ENCODE measurements around the gene AGXT.

The AGXT gene

GRCh38 chr2:240869956-240870875 is 1.6 kb downstream of the AGXT start:
- no peak overlapping the region for H3K27ac Mint-ChIP-seq
- H3K4me3 Mint-ChIP-seq = no peak overlapping the region
- no peaks in the 10 kb centered on the region for H3K36me3 Mint-ChIP-seq (ENCODE audit: low read depth)
- no peaks in the 10 kb centered on the region for H3K9me3 Mint-ChIP-seq
- H3K4me1 Mint-ChIP-seq (ENCODE audit: low read depth) = peaks cover 2% of the 10 kb centered on the region
- no peak for DNase-seq (ENCODE audit: low spot score)
- peaks cover 4% of the 10 kb centered on the region for H3K27me3 Mint-ChIP-seq (ENCODE audit: low read depth)

- Mint-ChIP-seq H3K9me3 (no peaks in the 10 kb centered on the region), H3K36me3 (ENCODE audit: low read depth) (no peaks in the 10 kb centered on the region), H3K27me3 (ENCODE audit: low read depth) (peaks cover under 1% of the 10 kb centered on the region), H3K4me1 (ENCODE audit: low read depth) (no peaks in the 10 kb centered on the region), H3K27ac (no peak overlapping the region), H3K4me3 (no peak overlapping the region)
- no peak for DNase-seq (ENCODE audit: low spot score)
Observed at GRCh38 chr2:240871071-240871958, 2.7 kb downstream of the AGXT start.

DNA sequence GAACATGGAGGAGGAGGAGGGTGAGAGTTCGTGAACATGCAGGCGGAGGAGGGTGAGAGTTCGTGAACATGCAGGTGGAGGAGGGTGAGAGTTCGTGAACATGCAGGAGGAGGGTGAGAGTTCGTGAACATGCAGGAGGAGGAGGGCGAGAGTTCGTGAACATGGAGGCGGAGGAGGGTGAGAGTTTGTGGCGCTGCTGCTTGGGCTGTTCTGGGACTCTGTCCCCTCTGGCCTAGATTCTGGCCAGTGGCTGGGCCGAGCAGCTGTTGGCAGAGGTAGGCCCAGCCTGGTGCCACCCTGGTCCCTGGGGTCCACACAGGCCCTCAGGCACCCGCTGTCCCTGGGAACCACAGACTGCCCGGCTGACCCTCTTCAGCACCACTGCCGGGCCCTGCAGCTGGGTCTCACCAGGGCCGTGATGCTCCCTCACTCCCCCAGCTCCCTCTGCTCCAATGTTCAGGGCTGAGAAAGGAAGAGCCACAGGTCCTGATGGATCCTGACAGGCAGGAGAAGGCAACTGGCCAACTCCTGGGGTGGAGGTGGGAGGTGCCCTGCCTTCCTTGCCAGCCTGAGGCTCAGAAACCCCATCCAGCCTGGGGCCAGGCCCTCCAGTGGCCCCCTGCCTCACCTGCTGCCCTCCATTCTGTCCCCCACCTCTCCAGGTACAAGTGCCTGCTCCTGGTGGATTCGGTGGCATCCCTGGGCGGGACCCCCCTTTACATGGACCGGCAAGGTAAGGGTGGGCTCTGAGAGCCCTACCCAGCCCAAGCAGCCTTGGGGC is 3.9 kb downstream of the AGXT start:
- no peak for DNase-seq (ENCODE audit: low spot score)
- Mint-ChIP-seq H3K9me3 (no peaks in the 10 kb centered on the region), H3K27me3 (ENCODE audit: low read depth) (no peaks in the 10 kb centered on the region), H3K27ac (no peak overlapping the region), H3K36me3 (ENCODE audit: low read depth) (no peaks in the 10 kb centered on the region), H3K4me1 (ENCODE audit: low read depth) (no peaks in the 10 kb centered on the region), H3K4me3 (no peak overlapping the region)

GRCh38 chr2:240873098-240873788 is 4.6 kb downstream of the AGXT start:
- H3K27ac Mint-ChIP-seq = no peak overlapping the region
- no peaks in the 10 kb centered on the region for H3K36me3 Mint-ChIP-seq (ENCODE audit: low read depth)
- H3K27me3 Mint-ChIP-seq (ENCODE audit: low read depth) = no peaks in the 10 kb centered on the region
- no peaks in the 10 kb centered on the region for H3K9me3 Mint-ChIP-seq
- DNase-seq (ENCODE audit: low spot score) = no peak
- H3K4me1 Mint-ChIP-seq (ENCODE audit: low read depth) = no peaks in the 10 kb centered on the region
- H3K4me3 Mint-ChIP-seq = no peak overlapping the region

GRCh38 chr2:240873805-240874714 is 5.4 kb downstream of the AGXT start:
- Mint-ChIP-seq H3K9me3 (no peaks in the 10 kb centered on the region), H3K27me3 (ENCODE audit: low read depth) (no peaks in the 10 kb centered on the region), H3K4me1 (ENCODE audit: low read depth) (no peaks in the 10 kb centered on the region), H3K36me3 (ENCODE audit: low read depth) (no peaks in the 10 kb centered on the region), H3K4me3 (no peak overlapping the region), H3K27ac (no peak overlapping the region)
- DNase-seq (ENCODE audit: low spot score) = no peak

DNA sequence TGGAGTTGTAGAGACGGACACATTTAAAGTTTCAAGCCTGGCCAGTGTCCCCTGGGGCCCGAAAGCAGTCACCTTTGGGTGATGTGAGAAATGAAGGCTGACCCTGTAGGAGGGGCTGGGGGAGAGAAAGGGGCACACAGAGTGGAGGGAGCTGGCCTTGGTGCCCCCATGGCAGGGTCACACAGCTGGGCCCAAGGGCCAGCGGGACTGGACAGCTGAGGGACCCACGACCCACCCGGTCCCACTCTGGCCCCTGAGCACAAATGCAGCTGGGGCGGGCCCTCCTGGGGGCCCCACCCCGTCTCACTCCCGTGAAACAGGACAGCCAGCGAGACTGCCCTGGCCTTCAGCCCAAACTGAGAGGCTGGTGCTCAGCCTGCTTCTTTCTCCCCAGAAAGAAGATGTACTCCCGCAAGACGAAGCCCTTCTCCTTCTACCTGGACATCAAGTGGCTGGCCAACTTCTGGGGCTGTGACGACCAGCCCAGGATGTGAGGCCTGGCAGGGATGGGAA is 6.1 kb downstream of the AGXT start:
- no peaks in the 10 kb centered on the region for H3K36me3 Mint-ChIP-seq (ENCODE audit: low read depth)
- H3K4me1 Mint-ChIP-seq (ENCODE audit: low read depth) = no peaks in the 10 kb centered on the region
- H3K27ac Mint-ChIP-seq = no peak overlapping the region
- DNase-seq (ENCODE audit: low spot score) = no peak
- H3K9me3 Mint-ChIP-seq = no peaks in the 10 kb centered on the region
- H3K4me3 Mint-ChIP-seq = no peak overlapping the region
- H3K27me3 Mint-ChIP-seq (ENCODE audit: low read depth) = no peaks in the 10 kb centered on the region

DNA sequence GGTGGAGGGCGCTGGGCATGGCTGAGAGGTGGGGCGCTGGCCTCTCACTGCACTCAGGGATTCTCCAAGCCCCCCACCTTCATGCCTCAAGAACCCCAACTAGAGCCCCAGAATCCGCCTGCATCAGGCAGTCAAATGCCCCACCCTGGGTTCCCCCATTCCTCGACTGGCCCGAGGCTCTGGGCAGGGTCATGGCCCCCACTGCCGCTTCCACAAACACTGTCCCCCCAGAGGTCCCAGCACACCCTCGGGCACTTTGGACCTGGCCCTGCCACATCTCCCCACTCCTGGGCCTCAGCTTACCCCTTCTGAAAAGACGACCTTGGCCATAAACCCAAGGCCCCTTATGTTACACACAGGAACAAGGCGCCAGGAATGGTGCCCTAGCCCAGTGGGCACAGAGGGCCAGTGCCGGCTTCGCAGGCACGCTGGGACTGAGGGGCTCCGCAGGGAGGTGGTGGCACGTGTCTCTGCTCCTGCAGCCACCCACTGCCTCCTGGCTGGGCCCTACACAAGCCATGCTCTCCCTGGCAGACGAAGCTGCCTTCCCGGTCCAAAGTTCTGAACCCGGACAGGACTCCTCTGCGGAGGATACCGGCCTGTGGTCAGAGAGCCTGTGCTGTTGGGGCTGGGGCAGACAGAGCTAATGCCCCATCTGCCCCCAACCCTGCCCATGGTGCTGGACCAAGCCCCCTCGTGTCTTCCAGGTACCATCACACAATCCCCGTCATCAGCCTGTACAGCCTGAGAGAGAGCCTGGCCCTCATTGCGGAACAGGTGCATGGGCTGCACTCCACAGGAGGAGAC is 6.8 kb downstream of the AGXT start:
- no peak overlapping the region for H3K4me3 Mint-ChIP-seq
- H3K36me3 Mint-ChIP-seq (ENCODE audit: low read depth) = no peaks in the 10 kb centered on the region
- H3K4me1 Mint-ChIP-seq (ENCODE audit: low read depth) = no peaks in the 10 kb centered on the region
- H3K27me3 Mint-ChIP-seq (ENCODE audit: low read depth) = no peaks in the 10 kb centered on the region
- H3K27ac Mint-ChIP-seq = no peak overlapping the region
- no peak for DNase-seq (ENCODE audit: low spot score)
- no peaks in the 10 kb centered on the region for H3K9me3 Mint-ChIP-seq

DNA sequence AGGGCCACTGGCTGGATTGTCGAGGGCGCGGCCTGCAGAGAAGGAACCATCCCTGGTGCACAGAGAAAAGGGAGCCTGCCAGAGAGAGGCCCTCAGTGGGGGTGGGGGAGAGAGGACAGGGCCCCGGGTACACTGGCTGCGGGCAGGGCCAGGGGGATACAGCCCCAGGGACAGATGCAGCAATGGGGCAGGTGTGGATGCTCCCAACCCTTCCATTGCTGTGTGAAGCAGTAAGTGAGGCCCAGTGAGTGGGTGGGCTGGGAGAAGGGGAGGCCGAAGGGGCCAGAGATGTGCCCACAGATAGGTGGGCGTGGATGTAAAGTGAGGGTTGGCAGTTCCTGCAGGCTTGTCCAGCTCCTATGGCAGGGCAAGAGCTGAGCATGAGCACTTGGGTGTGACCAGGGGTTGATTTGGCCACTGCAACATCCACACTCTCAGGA is 7.4 kb downstream of the AGXT start:
- H3K4me3 Mint-ChIP-seq = no peak overlapping the region
- H3K27ac Mint-ChIP-seq = no peak overlapping the region
- H3K27me3 Mint-ChIP-seq (ENCODE audit: low read depth) = no peaks in the 10 kb centered on the region
- DNase-seq (ENCODE audit: low spot score) = no peak
- no peaks in the 10 kb centered on the region for H3K36me3 Mint-ChIP-seq (ENCODE audit: low read depth)
- no peaks in the 10 kb centered on the region for H3K4me1 Mint-ChIP-seq (ENCODE audit: low read depth)
- H3K9me3 Mint-ChIP-seq = no peaks in the 10 kb centered on the region

- no peak overlapping the region for H3K4me3 Mint-ChIP-seq
- no peaks in the 10 kb centered on the region for H3K27me3 Mint-ChIP-seq (ENCODE audit: low read depth)
- H3K36me3 Mint-ChIP-seq (ENCODE audit: low read depth) = no peaks in the 10 kb centered on the region
- no peaks in the 10 kb centered on the region for H3K4me1 Mint-ChIP-seq (ENCODE audit: low read depth)
- no peak overlapping the region for H3K27ac Mint-ChIP-seq
- no peaks in the 10 kb centered on the region for H3K9me3 Mint-ChIP-seq
- no peak for DNase-seq (ENCODE audit: low spot score)
Observed at GRCh38 chr2:240876475-240877251, 8.0 kb downstream of the AGXT start.

DNA sequence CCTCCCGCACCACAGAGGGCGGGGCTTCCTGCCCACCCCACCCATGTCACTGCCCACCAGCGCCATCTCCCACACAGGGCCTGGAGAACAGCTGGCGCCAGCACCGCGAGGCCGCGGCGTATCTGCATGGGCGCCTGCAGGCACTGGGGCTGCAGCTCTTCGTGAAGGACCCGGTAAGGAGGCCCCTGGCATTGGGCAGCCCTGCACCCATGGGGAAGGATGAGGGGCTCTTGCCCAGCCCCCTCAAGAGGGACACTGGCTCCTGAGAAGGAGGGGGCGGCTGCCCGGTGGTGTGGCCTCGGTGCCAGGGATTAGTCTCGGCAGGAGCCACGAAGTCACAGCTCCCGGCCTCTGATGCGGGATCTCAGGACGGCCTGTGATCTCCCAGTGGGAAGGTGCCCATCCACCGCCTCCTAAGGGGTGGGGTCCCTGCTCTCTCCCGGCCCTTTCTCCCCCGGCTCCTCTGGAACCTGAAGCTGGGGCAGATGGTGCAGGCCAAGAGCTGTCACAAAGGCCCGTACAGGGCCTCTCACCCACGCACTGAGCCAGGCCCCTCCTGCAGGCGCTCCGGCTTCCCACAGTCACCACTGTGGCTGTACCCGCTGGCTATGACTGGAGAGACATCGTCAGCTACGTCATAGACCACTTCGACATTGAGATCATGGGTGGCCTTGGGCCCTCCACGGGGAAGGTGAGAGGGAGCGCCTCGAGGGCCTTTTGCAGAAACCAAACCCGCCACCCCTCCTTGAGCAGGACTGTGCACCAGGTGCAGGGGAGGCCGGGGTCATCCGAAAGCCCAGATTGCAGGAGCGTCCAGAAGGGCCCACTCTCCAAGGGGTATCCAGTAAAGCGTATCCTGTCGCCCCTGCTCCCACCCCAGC is 9.1 kb downstream of the AGXT start:
- no peak for DNase-seq (ENCODE audit: low spot score)
- Mint-ChIP-seq H3K4me3 (no peak overlapping the region), H3K4me1 (ENCODE audit: low read depth) (no peaks in the 10 kb centered on the region), H3K36me3 (ENCODE audit: low read depth) (no peaks in the 10 kb centered on the region), H3K9me3 (no peaks in the 10 kb centered on the region), H3K27me3 (ENCODE audit: low read depth) (peaks cover 2% of the 10 kb centered on the region), H3K27ac (no peak overlapping the region)

Measured in T-helper 2 cell treated with Interferon-gamma antibody and Interleukin-4, amounts not matched to agents 5 μg/mL and 100 μg/mL, for 36 hours (primary cell).